COLO668 (cell line): ENCODE data around the gene PIR.
A peak's percentile ranks its signal among the peaks of the same experiment; 100 is the strongest.

Experiments used
- DNase-seq: peaks from one replicate; lab custom pipeline; 2025; ENCODE audit not compliant: unreplicated experiment; lab: John Stamatoyannopoulos, UW

Gene PIR

DNA sequence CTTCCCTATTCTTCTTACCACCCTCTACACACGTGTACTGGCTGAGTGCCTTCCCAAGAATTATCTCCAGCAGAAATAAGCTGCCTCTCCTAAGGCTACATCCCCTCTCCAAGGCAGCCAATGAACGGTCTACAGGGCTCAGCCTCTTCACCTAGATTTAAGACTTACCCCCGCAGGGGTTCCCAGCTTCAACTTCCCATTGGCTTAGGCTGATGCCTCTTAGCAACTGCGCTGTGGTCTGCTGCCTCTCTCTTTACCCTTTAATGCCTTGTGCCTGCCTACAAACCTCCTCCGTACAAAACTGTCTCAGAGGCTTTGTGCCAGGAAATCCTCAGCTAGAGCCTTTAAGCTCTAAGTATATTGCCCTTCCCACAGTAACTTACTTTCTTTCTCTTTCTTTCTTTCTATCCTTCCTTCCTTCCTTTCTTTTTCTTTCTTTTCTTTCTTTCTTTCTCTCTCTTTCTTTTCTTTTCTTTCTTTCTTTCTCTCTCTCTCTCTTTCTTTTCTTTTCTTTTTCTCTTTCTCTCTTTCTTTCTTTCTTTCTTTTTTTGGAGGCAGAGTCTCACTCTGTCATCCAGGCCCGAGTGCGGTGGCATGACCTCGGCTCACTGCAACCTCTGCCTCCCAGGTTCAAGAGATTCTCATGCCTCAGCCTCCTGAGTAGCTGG, 142.7 kb downstream of the PIR start:
- DNase-seq, result no peak

DNA sequence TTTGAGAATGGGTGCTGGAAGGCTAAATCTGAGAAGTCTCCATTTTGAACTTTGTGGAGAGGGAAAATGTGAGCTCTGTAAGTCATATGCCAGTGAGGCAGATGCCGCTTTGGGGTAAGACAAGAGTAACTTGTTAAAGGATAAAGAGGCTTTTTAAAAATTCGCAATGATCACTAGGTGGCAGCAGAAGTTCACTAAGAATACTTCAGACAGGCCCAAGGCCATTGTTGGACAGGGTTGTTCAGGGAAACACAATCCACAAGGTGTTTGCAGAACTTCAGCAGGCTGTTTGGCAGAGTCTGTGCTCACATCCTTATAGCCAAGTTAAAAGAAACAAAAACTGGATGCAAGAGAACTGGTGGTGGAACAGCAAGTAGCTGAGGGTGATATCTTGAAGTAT, 144.1 kb downstream of the PIR start:
- peak; percentile 20 for DNase-seq

DNA sequence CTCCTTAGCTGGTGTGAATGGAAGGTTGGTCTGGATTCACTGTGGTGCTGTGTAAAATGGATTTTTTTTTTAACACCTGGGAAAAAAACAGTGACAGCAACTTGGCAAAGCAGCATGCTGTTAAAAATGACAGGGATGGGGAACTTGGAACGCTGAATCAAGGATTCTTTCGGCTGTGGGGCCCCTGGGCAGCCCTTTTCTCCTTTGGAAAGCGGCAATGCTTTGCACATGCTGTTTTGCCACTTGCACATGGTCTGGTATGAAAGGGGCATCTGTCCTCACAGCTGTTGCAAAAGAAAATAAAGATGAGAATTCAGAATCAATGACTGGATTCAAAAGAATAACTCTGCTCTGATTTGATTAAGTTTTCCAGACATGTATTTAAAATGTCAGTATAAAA, 147.2 kb downstream of the PIR start:
- DNase-seq, result no peak

DNA sequence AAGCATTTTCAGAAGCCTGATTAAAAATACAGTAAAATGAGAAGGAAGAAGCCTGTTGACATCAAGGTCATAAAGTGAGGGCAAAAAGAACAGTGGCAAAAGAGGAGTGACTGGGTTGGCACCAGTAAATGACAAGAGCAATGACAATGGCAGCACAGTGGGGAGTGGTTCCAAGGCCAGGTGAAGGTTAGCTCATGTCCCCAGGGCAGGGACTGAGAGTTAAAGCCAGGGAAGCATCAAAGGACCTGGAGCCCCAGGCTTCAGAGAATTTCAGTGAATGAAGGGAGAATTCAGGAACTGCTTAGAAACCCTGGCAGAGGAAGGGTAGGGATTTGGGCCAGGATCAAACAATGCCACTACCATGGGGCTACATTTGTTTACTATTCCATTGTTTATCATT, 149.0 kb downstream of the PIR start:
- DNase-seq, result no peak

DNA sequence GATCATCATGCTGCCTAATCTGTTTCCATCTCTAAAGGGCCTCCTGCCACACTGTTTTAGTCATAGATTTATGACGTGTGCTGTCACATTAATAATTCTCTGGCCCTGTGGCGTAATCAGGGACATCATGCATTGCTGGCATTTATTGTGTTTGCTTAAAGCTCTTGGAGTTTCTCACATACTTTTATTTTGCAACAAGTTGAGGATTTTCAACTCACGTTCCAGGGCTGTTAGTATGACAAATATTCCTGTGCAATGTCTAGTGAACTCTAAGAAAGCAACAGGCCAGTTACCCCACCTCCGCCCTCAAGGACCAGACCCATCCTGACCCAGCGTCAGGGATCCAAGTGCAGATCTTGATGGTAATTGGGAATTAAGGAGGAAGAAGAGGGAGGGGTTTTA, 150.1 kb downstream of the PIR start:
- DNase-seq, result no peak

DNA sequence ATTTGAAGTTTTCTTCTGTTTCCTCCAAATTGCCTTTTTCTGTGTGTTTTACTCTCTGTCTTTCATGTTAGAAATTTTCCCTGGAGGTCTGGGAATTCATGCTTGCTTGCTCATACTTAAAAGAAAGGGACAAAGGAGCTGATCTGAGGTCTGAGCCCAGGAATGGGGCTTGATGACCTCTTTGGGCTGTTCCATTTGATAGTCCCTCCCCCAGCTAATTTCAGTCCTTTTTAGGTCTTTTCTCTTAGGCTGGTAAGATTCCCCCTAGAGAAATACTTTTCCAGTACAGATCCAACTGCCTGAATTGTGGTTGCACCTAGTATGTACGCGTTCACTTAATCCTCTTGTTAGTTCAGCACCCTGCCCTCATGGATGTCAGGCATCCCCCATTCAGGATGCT, 152.3 kb downstream of the PIR start:
- DNase-seq, result no peak

DNA sequence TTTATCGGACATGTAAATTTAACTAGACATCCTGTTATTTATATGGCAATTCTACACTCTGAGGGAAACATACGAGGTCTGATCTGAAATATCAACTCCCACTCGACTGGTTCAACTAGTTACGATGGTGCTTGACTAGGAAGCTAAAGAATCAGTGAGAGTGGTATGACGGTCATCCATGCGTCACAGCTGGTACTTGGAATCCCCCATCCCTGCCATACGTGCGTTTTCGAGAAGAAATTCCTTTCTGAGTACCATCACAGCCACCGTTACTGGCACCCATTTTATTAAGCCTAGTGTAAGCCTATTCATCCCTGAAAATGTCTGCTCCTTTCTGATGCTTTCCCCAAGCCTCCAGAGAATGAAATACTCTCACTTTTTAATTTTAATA, 157.1 kb downstream of the PIR start:
- DNase-seq, result peak; percentile 20

DNA sequence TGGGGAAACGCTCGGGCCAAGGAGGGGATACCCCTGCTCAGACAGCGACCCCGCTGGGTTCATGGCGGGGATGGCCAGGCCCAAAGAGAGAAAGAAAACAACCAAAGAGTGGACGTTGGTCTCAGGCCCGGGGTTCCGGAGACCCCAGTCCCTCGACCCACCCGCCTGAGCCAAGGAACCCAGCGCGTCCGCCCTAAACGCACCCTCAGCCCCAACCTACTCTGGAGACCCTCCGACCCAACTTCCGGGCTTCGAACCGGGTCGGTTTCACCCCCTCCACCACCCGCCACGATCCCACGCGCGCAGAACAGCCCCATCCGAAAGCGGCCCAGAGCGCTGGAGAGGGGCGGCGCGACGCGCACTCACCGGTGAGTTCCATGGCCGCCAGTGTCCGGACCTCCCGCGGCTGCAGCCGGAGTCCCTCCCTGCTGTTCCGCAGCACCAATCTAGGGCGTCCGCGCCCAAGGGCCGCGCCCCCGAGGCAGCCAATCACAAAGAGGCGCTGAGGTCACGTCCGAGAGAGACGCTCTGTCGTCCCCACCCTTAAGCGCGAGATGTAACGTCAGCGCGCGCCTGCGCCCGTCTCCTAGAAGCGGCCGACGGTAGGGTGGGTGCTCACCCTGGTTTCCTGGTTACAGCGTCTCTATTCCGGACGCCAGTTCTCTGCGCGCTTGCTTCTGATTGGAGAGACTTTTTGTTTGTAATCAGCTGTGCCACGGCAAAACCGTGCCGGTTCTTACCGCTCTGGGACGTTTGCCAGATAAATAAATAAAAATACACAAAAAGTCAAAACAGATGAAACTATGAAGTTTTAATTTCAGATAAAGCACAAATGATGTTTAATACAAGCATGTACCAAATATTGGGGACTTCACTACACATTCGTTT, 157.8 kb downstream of the PIR start, which contains the start of gene PIGA:
Gene PIGA (minus strand): TSS at position 389 of the 888 bp plus-strand sequence. CDS start 3,593 bp downstream, outside the sequence.
- DNase-seq, result peak; percentile 96
